GM23338 (cell line): ENCODE measurements around the gene BNIP5. TPM values are rescaled to one million over a fixed set of nuclear protein-coding genes. Genes with fewer than 3 reads are reported as not detected.

Experiments
- ATAC-seq: fragments of 200-7000 bp; cut with Tn5 transposase; 3 replicates; pipeline ENCODE4 v1.9.1; 2020
- DNase-seq: peaks from one replicate; pipeline ENCODE4 v3.0.0-alpha.2; 2015; ENCODE audit warnings: low spot score
- H2AFZ ChIP-seq: fragments of 200-600 bp; sonication (generic); 2 replicates; pipeline ENCODE4 v1.8.0; 2016; ENCODE audit warnings: antibody characterized with exemption, mild to moderate bottlenecking, moderate library complexity
- H3F3A ChIP-seq: fragments of 200-600 bp; sonication (generic); replicated peaks from 2 replicates; pipeline ENCODE4 v1.8.0; 2017; ENCODE audit warnings: antibody characterized with exemption, mixed run types, low read depth
- H3K27ac ChIP-seq: fragments of 200-600 bp; sonication (generic); 2 replicates; pipeline ENCODE4 v1.6.1; 2016; ENCODE audit warnings: low read depth
- H3K27me3 ChIP-seq: fragments of 200-600 bp; sonication (generic); 2 replicates; pipeline ENCODE4 v1.8.0; 2016; ENCODE audit warnings: mild to moderate bottlenecking, mixed run types, moderate library complexity; ENCODE audit not compliant: insufficient read depth
- H3K36me3 ChIP-seq: fragments of 200-600 bp; sonication (generic); 2 replicates; pipeline ENCODE4 v1.8.0; 2016; ENCODE audit warnings: mild to moderate bottlenecking; ENCODE audit not compliant: insufficient read depth
- H3K4me1 ChIP-seq: fragments of 200-600 bp; sonication (generic); 2 replicates; pipeline ENCODE4 v1.8.0; 2016; ENCODE audit warnings: mild to moderate bottlenecking, moderate library complexity; ENCODE audit not compliant: insufficient read depth
- H3K4me2 ChIP-seq: fragments of 200-600 bp; sonication (generic); 2 replicates; pipeline ENCODE4 v1.7.1; 2017; ENCODE audit warnings: mixed run types
- H3K4me3 ChIP-seq: fragments of 200-600 bp; sonication (generic); 2 replicates; pipeline ENCODE4 v1.6.1; 2016; ENCODE audit warnings: mixed run types
- H3K79me2 ChIP-seq: fragments of 200-600 bp; sonication (generic); replicated peaks from 2 replicates; pipeline ENCODE4 v1.8.0; 2017; ENCODE audit warnings: mild to moderate bottlenecking; ENCODE audit not compliant: insufficient read depth
- H3K9me2 ChIP-seq: fragments of 200-600 bp; sonication (generic); 2 replicates; pipeline ENCODE4 v1.8.0; 2017; ENCODE audit not compliant: insufficient read depth
- H4K20me1 ChIP-seq: fragments of 200-600 bp; sonication (generic); replicated peaks from 2 replicates; pipeline ENCODE4 v1.8.0; 2017; ENCODE audit warnings: mild to moderate bottlenecking; ENCODE audit not compliant: insufficient read depth
- H3K27ac Mint-ChIP-seq: 2 replicates; pipeline ENCODE4 v1.8.0; 2020; ENCODE audit warnings: inconsistent platforms, mild to moderate bottlenecking, moderate library complexity, mixed read lengths
- H3K27me3 Mint-ChIP-seq: 3 replicates; pipeline ENCODE4 v1.8.0; 2022; ENCODE audit warnings: low read depth, mild to moderate bottlenecking, moderate library complexity, mixed read lengths, inconsistent platforms; ENCODE audit not compliant: insufficient read depth, poor library complexity
- H3K36me3 Mint-ChIP-seq: 3 replicates; pipeline ENCODE4 v1.8.0; 2021; ENCODE audit warnings: low read depth, mild to moderate bottlenecking, inconsistent platforms, moderate library complexity, mixed read lengths
- H3K4me1 Mint-ChIP-seq: 3 replicates; pipeline ENCODE4 v1.8.0; 2020; ENCODE audit warnings: mild to moderate bottlenecking, inconsistent platforms, mixed read lengths
- H3K4me3 Mint-ChIP-seq: 3 replicates; pipeline ENCODE4 v1.8.0; 2021; ENCODE audit warnings: moderate library complexity, mild to moderate bottlenecking, inconsistent platforms, mixed read lengths
- H3K9me3 Mint-ChIP-seq: 3 replicates; pipeline ENCODE4 v1.8.0; 2020; ENCODE audit warnings: moderate library complexity, mild to moderate bottlenecking, inconsistent platforms, mixed read lengths
- CREB1 ChIP-seq: fragments of 250-450 bp; sonication (Bioruptor Pico); IDR thresholded peaks from 2 replicates; pipeline ENCODE4 v1.5.0; 2020; ENCODE audit warnings: low read depth, mild to moderate bottlenecking, moderate library complexity
- CTCF ChIP-seq, 2 experiments: fragments of 200-600 bp in 1 of 2; sonication (generic) in 1 of 2; conservative IDR thresholded peaks; 2 replicates each; pipeline versions ENCODE4 v1.5.1 to v1.6.1; 2016 to 2017; ENCODE audit warnings: antibody characterized with exemption in 2 of 2, low read depth in 2 of 2, mild to moderate bottlenecking in 2 of 2, moderate library complexity in 1 of 2
- ETS1 ChIP-seq: IDR thresholded peaks from 2 replicates; pipeline ENCODE4 v1.6.1; 2016; ENCODE audit warnings: antibody characterized with exemption
- EZH2 ChIP-seq: fragments of 200-600 bp; sonication (generic); IDR thresholded peaks from one replicate; pipeline ENCODE4 v1.8.0; 2017; ENCODE audit warnings: antibody characterized with exemption, mild to moderate bottlenecking, low read depth; ENCODE audit not compliant: unreplicated experiment
- EZH2phosphoT487 ChIP-seq: fragments of 200-600 bp; sonication (generic); IDR thresholded peaks from one replicate; pipeline ENCODE4 v1.8.1; 2018; ENCODE audit warnings: antibody characterized with exemption; ENCODE audit not compliant: unreplicated experiment
- JUNB ChIP-seq: IDR thresholded peaks from one replicate; pipeline ENCODE4 v1.6.1; 2016; ENCODE audit warnings: antibody characterized with exemption; ENCODE audit not compliant: unreplicated experiment
- NANOG ChIP-seq: IDR thresholded peaks from 2 replicates; pipeline ENCODE4 v1.6.1; 2016; ENCODE audit warnings: antibody characterized with exemption, borderline replicate concordance
- POLR2AphosphoS5 ChIP-seq: IDR thresholded peaks from 2 replicates; pipeline ENCODE4 v1.6.1; 2016; ENCODE audit warnings: antibody characterized with exemption, low read depth
- REST ChIP-seq: IDR thresholded peaks from one replicate; pipeline ENCODE4 v1.6.1; 2018; ENCODE audit warnings: antibody characterized with exemption; ENCODE audit not compliant: unreplicated experiment
- STAT1 ChIP-seq: IDR thresholded peaks from one replicate; pipeline ENCODE4 v1.6.1; 2016; ENCODE audit warnings: antibody characterized with exemption; ENCODE audit not compliant: unreplicated experiment
- ZNF114 ChIP-seq: fragments of 250-450 bp; sonication (Bioruptor Pico); IDR thresholded peaks from 2 replicates; pipeline ENCODE4 v1.5.0; 2020; ENCODE audit warnings: mild to moderate bottlenecking, moderate library complexity
- ZNF331 ChIP-seq: fragments of 250-450 bp; sonication (Bioruptor Pico); IDR thresholded peaks from 2 replicates; pipeline ENCODE4 v1.5.0; 2020; ENCODE audit warnings: low read depth, mild to moderate bottlenecking, moderate library complexity
- ZNF462 ChIP-seq: fragments of 250-450 bp; sonication (Bioruptor Pico); IDR thresholded peaks from 2 replicates; pipeline ENCODE4 v1.5.0; 2020; ENCODE audit warnings: mild to moderate bottlenecking, moderate library complexity
- polyA plus RNA-seq: library from polyadenylated mRNA; unstranded; fragments of >200 nt; fragmentation: Nextera tagmentation; extraction: Ambion mirVana; gene quantifications from 2 replicates; pipeline ENCODE4 v1.2.1, GENCODE V29; 2016
- total RNA-seq: library from RNA; depleted of rRNA; stranded (reverse); fragments of >200 nt; shearing (Covaris generic); gene quantifications from 2 replicates; pipeline ENCODE4 v1.2.3, GENCODE V29; 2014

Gene BNIP5
- total and polyA plus RNA-seq, 2 experiments from 2014 or later, result not detected

- H3K36me3 ChIP-seq, result no peaks in the 10 kb centered on the region
- H3K79me2 ChIP-seq, result no peaks in the 10 kb centered on the region
- Mint-ChIP-seq H3K4me3 (no peak overlapping the region), H3K36me3 (no peaks in the 10 kb centered on the region), H3K27me3 (peaks cover 3% of the 10 kb centered on the region), H3K9me3 (no peaks in the 10 kb centered on the region), H3K27ac (no peak overlapping the region), H3K4me1 (no peaks in the 10 kb centered on the region; the same call in 1 of the 3 replicates)
- H3K9me2 ChIP-seq, result no peaks in the 10 kb centered on the region
- no peak overlapping the region for H2AFZ ChIP-seq
- H4K20me1 ChIP-seq, result no peaks in the 10 kb centered on the region
- H3K4me2 ChIP-seq, result no peak overlapping the region
- TF ChIP-seq POLR2AphosphoS5 (no peak), CTCF (conservative IDR thresholded peaks at IDR 0.05; ENCODE audit: low read depth in 2 of 2) (no peak), EZH2 (no peak), ZNF114 (CRISPR knock-in tag) (no peak), ZNF462 (no peak), STAT1 (no peak), REST (no peak), ETS1 (no peak), NANOG (no peak), JUNB (no peak), ZNF331 (CRISPR knock-in tag) (no peak), CREB1 (CRISPR knock-in tag) (no peak), EZH2phosphoT487 (no peak)
- no peak overlapping the region for H3K27ac ChIP-seq
- H3F3A ChIP-seq, result no peaks in the 10 kb centered on the region
- no peak for DNase-seq
- no peaks in the 10 kb centered on the region for H3K4me1 ChIP-seq
- no peaks in the 10 kb centered on the region for H3K27me3 ChIP-seq
- H3K4me3 ChIP-seq, result no peak overlapping the region
- no peak for ATAC-seq
Observed at GRCh38 chr6:36297511-36297910, 39.2 kb downstream of the BNIP5 start.
